Fibroblast of lung (primary cell): Measurements from ENCODE around the gene ZBP1. TPM values are rescaled to one million over a fixed set of nuclear protein-coding genes. Genes with fewer than 3 reads are reported as not detected.
"Not testable (repeated sequence)": the region's sequence is repeated elsewhere in the genome, so short reads cannot be mapped to it uniquely, and the experiment has no call there.

ENCODE experiments used
- DNase-seq, 2 donors: peaks; one replicate each; pipeline versions ENCODE4 v3.0.0 to v3.0.0-alpha.2; 2010; ENCODE audit warnings: low read depth in 2 of 2
- H2AFZ ChIP-seq: 2 replicates; pipeline ENCODE4 v1.5.1; 2012; ENCODE audit warnings: low read length, control low read depth, inconsistent platforms
- H3K27ac ChIP-seq: 2 replicates; pipeline ENCODE4 v1.5.1; 2011; ENCODE audit warnings: low read length, control low read depth; ENCODE audit not compliant: insufficient read depth
- H3K27me3 ChIP-seq: 2 replicates; pipeline ENCODE4 v1.5.1; 2011; ENCODE audit warnings: mild to moderate bottlenecking, low read length; ENCODE audit not compliant: control insufficient read depth, insufficient read depth
- H3K36me3 ChIP-seq: 2 replicates; pipeline ENCODE4 v1.5.1; 2011; ENCODE audit warnings: low read length; ENCODE audit not compliant: control insufficient read depth, insufficient read depth
- H3K4me1 ChIP-seq: 2 replicates; pipeline ENCODE4 v1.5.1; 2011; ENCODE audit warnings: low read length; ENCODE audit not compliant: control insufficient read depth, insufficient read depth; ENCODE audit errors: extremely low read depth
- H3K4me2 ChIP-seq: 2 replicates; pipeline ENCODE4 v1.5.1; 2011; ENCODE audit warnings: low read length, control low read depth; ENCODE audit not compliant: insufficient read depth; ENCODE audit errors: extremely low read depth
- H3K4me3 ChIP-seq, 4 experiments: fragments of 200-600 bp in 1 of 4; sonication (generic) in 1 of 4; replicated peaks in 1 of 4; 2 replicates each; pipeline ENCODE4 v1.5.1; 2011 to 2016; ENCODE audit warnings: low read length in 4 of 4, low read depth in 3 of 4, mild to moderate bottlenecking in 3 of 4, control low read depth in 2 of 4, inconsistent platforms in 1 of 4, mixed read lengths in 1 of 4; ENCODE audit not compliant: insufficient read depth in 1 of 4; ENCODE audit errors: control extremely low read depth in 1 of 4
- H3K79me2 ChIP-seq: 2 replicates; pipeline ENCODE4 v1.5.1; 2012; ENCODE audit warnings: mild to moderate bottlenecking, low read length, inconsistent platforms; ENCODE audit not compliant: control insufficient read depth, insufficient read depth
- H3K9ac ChIP-seq: 2 replicates; pipeline ENCODE4 v1.5.1; 2011; ENCODE audit warnings: mild to moderate bottlenecking, low read length, control low read depth; ENCODE audit not compliant: insufficient read depth
- H3K9me3 ChIP-seq: 2 replicates; pipeline ENCODE4 v1.5.1; 2012; ENCODE audit warnings: low read depth, low read length; ENCODE audit not compliant: control insufficient read depth, insufficient read depth
- H4K20me1 ChIP-seq: 2 replicates; pipeline ENCODE4 v1.5.1; 2011; ENCODE audit warnings: low read length; ENCODE audit not compliant: control insufficient read depth, insufficient read depth; ENCODE audit errors: extremely low read depth
- CTCF ChIP-seq, 2 donors: IDR thresholded peaks in 1 of 2; conservative IDR thresholded peaks in 1 of 2; 1 replicate in 1 of 2; 2 replicates in 1 of 2; pipeline ENCODE4 v1.5.1; 2011 to 2012; ENCODE audit warnings: low read length in 2 of 2, control low read depth in 1 of 2, inconsistent platforms in 1 of 2, low read depth in 1 of 2, mild to moderate bottlenecking in 1 of 2
- EZH2 ChIP-seq: IDR thresholded peaks from 2 replicates; pipeline ENCODE4 v1.5.1; 2012; ENCODE audit warnings: low read length, control low read depth, mild to moderate bottlenecking; ENCODE audit errors: missing control alignments
- polyA plus RNA-seq, 2 donors: library from polyadenylated mRNA; depleted of rRNA in 1 of 2; stranded (reverse) in 1 of 2; unstranded in 1 of 2; fragments of >200 nt; gene quantifications; 2 replicates each; pipeline ENCODE4 v1.2.1, GENCODE V29; 2011 to 2012; ENCODE audit warnings: missing spikeins in 1 of 2
- total RNA-seq: library from RNA; depleted of rRNA; stranded (reverse); fragments of >200 nt; gene quantifications from 2 replicates; pipeline ENCODE4 v1.2.1, GENCODE V29; 2014

ZBP1 gene
- total and polyA plus RNA-seq, 2 donors (not counting 1 experiment from before 2014, with no cell fraction given) = not detected

DNA sequence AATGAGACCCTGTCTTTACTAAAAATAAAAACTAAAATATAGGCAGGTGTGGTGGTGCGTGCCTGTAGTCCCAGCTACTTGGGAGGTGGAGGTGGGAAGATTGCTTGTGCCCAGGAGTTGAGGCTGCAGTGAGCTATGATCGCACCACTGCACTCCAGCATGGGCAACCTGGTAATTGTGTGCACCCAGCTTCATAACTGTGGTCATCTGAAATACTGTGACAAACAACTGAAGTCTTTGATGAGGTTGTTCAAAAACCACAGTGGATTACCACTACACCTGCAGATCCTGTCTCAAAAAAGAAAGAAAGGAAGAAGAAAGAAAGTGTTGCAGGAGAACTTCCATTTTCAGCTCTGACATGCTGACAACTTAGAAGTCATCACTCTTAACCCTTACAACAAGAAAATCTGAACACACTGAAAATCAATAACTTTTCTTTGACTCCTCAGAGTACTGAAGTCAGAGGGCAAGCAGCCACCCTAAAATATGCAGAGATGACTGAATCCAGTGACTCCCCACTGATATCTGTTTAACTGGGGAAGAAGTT lies 13.8 kb upstream of the ZBP1 start:
- no peaks in the 10 kb centered on the region for H3K9me3 ChIP-seq
- no peak overlapping the region for H2AFZ ChIP-seq
- H3K4me2 ChIP-seq = no peak overlapping the region
- H3K4me1 ChIP-seq = no peaks in the 10 kb centered on the region
- H4K20me1 ChIP-seq = no peaks in the 10 kb centered on the region
- no peaks in the 10 kb centered on the region for H3K36me3 ChIP-seq
- no peaks in the 10 kb centered on the region for H3K79me2 ChIP-seq
- no peak overlapping the region for H3K4me3 ChIP-seq
- no peaks in the 10 kb centered on the region for H3K27me3 ChIP-seq
- no peak for DNase-seq
- TF ChIP-seq CTCF (conservative IDR thresholded peaks at IDR 0.05 in 1 of 2, IDR thresholded peaks at IDR 0.05 in 1 of 2; ENCODE audit: low read depth in 1 of 2, low read length in 2 of 2) = no peak
- no peak for TF ChIP-seq EZH2
- H3K9ac ChIP-seq = no peak overlapping the region
- H3K27ac ChIP-seq = no peak overlapping the region

DNA sequence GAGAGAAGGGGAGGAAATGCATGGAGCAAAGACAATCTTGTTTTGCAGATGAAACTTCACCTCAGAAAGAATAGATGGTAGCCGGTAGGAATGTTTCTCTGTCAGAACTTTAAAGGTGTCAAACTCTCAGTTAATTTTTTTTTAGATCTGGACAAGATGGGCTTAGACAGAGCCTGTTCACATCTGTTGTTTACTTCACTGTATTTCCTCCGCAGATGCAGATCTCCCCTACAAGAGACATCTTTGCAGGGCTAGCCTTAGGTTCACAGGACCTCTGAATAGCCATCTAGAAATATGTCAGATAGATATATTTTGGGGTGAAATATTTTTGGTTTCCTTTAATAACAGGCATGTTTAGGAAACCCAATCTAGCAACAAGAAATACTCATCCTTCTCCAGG lies 12.1 kb upstream of the ZBP1 start:
- no peak overlapping the region for H3K9ac ChIP-seq
- no peaks in the 10 kb centered on the region for H3K9me3 ChIP-seq
- H4K20me1 ChIP-seq = no peaks in the 10 kb centered on the region
- H3K4me2 ChIP-seq = no peak overlapping the region
- no peaks in the 10 kb centered on the region for H3K27me3 ChIP-seq
- no peak for DNase-seq
- no peaks in the 10 kb centered on the region for H3K4me1 ChIP-seq
- H2AFZ ChIP-seq = no peak overlapping the region
- no peaks in the 10 kb centered on the region for H3K79me2 ChIP-seq
- H3K4me3 ChIP-seq = no peak overlapping the region
- no peaks in the 10 kb centered on the region for H3K36me3 ChIP-seq
- TF ChIP-seq CTCF (conservative IDR thresholded peaks at IDR 0.05 in 1 of 2, IDR thresholded peaks at IDR 0.05 in 1 of 2; ENCODE audit: low read depth in 1 of 2, low read length in 2 of 2) = no peak
- no peak for TF ChIP-seq EZH2
- H3K27ac ChIP-seq = no peak overlapping the region

DNA sequence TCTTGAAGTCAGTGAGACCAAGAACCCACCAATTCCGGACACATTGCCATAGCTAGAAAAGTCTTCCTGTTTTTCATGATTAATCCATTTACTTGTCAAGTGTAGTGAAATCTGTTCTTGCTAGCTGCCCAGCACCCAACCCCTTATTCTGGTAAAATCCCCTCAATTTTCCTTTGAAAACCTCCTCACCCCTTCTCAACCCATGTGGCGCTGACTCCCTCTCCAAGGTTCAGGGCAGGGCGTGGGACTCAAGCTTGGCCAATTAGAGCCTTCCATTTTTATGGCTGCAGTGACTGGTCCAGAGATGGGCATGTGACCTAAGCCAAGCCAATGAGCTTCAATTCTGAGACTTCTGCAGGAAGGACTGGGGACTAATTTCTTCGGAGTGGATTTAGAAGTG lies 9.8 kb upstream of the ZBP1 start:
- Histone ChIP-seq H3K9ac (no peak overlapping the region), H3K27me3 (no peaks in the 10 kb centered on the region), H3K4me2 (no peak overlapping the region), H3K27ac (no peak overlapping the region), H3K4me3 (no peak overlapping the region), H3K9me3 (no peaks in the 10 kb centered on the region), H3K79me2 (no peaks in the 10 kb centered on the region), H4K20me1 (no peaks in the 10 kb centered on the region), H3K4me1 (no peaks in the 10 kb centered on the region), H2AFZ (no peak overlapping the region), H3K36me3 (no peaks in the 10 kb centered on the region)
- no peak for TF ChIP-seq EZH2
- no peak for DNase-seq

GRCh38 chr20:57629491-57629901 lies 9.3 kb upstream of the ZBP1 start:
- not testable (repeated sequence) for H3K4me1 ChIP-seq, H3K9me3 ChIP-seq, H2AFZ ChIP-seq, H3K27ac ChIP-seq, H3K27me3 ChIP-seq, H3K79me2 ChIP-seq, DNase-seq, H3K4me3 ChIP-seq, H4K20me1 ChIP-seq, H3K4me2 ChIP-seq, H3K9ac ChIP-seq, H3K36me3 ChIP-seq

DNA sequence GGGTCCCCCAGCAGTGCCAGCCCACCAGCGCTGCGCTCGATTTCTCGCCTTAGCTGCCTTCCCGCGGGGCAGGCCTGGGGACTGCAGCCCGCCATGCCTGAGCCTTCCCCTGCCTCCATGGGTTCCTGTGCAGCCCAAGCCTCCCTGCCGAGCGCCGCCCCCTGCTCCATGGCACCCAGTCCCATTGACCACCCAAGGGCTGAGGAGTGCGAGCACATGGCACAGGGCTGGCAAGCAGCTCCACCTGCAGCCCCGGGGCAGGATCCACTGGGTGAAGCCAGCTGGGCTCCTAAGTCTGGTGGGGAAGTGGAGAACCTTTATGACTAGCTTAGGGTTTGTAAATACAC lies 8.7 kb upstream of the ZBP1 start:
- not testable (repeated sequence) for H3K79me2 ChIP-seq, H3K36me3 ChIP-seq, H3K4me3 ChIP-seq, H3K4me2 ChIP-seq, DNase-seq, H3K9me3 ChIP-seq, H3K27ac ChIP-seq, H4K20me1 ChIP-seq, H3K4me1 ChIP-seq, H3K27me3 ChIP-seq, H2AFZ ChIP-seq, H3K9ac ChIP-seq
